Islet of Langerhans (tissue), 1 donor: ENCODE data around the gene SSRP1.
A peak's percentile ranks its signal among the peaks of the same experiment; 100 is the strongest.
"Not testable (repeated sequence)": the region's sequence is repeated elsewhere in the genome, so short reads cannot be mapped to it uniquely, and the experiment has no call there.

Source experiments
- FAIRE-seq: peaks from one replicate; lab custom pipeline; 2011; peaks lifted over from hg19 to GRCh38; lab: Jason Lieb, UNC

Gene SSRP1

GRCh38 chr11:57335343-57336110, at the start of gene SSRP1:
Gene SSRP1, minus strand, starts transcription at chr11:57335892. Its CDS starts 771 bp downstream, at chr11:57335121.
- peak; percentile 36 for FAIRE-seq

GRCh38 chr11:57380975-57381374, 45.3 kb upstream of the SSRP1 start, which contains the start of gene PRG3:
Gene PRG3, minus strand, starts transcription at chr11:57381150. Its CDS starts 442 bp downstream, at chr11:57380708.
- no peak for FAIRE-seq

- FAIRE-seq = no peak
These were observed 44.0 kb upstream of the SSRP1 start for GRCh38 chr11:57379732-57380131.

GRCh38 chr11:57378186-57378585, 42.5 kb upstream of the SSRP1 start:
- no peak for FAIRE-seq

GRCh38 chr11:57377107-57377506, 41.4 kb upstream of the SSRP1 start:
- FAIRE-seq = no peak

GRCh38 chr11:57376095-57377090, 40.7 kb upstream of the SSRP1 start:
- no peak for FAIRE-seq

GRCh38 chr11:57375490-57375889, 39.8 kb upstream of the SSRP1 start:
- FAIRE-seq = no peak

GRCh38 chr11:57374966-57375365, 39.3 kb upstream of the SSRP1 start:
- no peak for FAIRE-seq

GRCh38 chr11:57373146-57373545, 37.5 kb upstream of the SSRP1 start:
- no peak for FAIRE-seq

GRCh38 chr11:57370941-57371340, 35.2 kb upstream of the SSRP1 start:
- FAIRE-seq = no peak

GRCh38 chr11:57370251-57370650, 34.6 kb upstream of the SSRP1 start:
- FAIRE-seq = no peak

GRCh38 chr11:57368845-57369232, 33.1 kb upstream of the SSRP1 start:
- no peak for FAIRE-seq

- no peak for FAIRE-seq
These were observed 32.6 kb upstream of the SSRP1 start for GRCh38 chr11:57368106-57368844.

GRCh38 chr11:57364851-57365660, 29.4 kb upstream of the SSRP1 start:
- FAIRE-seq = no peak

GRCh38 chr11:57363131-57364080, 27.7 kb upstream of the SSRP1 start:
- no peak for FAIRE-seq

GRCh38 chr11:57361926-57362325, 26.2 kb upstream of the SSRP1 start:
- FAIRE-seq = no peak

GRCh38 chr11:57361420-57361819, 25.7 kb upstream of the SSRP1 start:
- FAIRE-seq = not testable (repeated sequence)

- no peak for FAIRE-seq
These were observed 25.3 kb upstream of the SSRP1 start for GRCh38 chr11:57360991-57361390.

- FAIRE-seq = no peak
These were observed 24.4 kb upstream of the SSRP1 start for GRCh38 chr11:57359896-57360690.
